Stimulated activated CD4-positive, alpha-beta T cell treated with anti-CD3 and anti-CD28 coated beads, Interleukin-4, amount 100 ng/mL, for 48 hours (primary cell): ENCODE results near the gene EFNA4.
A peak's percentile ranks its signal among the peaks of the same experiment; 100 is the strongest.

Experiments
- DNase-seq, 2 donors: peaks; one replicate each; pipeline ENCODE4 v3.0.0-alpha.2; 2020; ENCODE audit warnings: low read depth in 2 of 2

Gene EFNA4

DNA sequence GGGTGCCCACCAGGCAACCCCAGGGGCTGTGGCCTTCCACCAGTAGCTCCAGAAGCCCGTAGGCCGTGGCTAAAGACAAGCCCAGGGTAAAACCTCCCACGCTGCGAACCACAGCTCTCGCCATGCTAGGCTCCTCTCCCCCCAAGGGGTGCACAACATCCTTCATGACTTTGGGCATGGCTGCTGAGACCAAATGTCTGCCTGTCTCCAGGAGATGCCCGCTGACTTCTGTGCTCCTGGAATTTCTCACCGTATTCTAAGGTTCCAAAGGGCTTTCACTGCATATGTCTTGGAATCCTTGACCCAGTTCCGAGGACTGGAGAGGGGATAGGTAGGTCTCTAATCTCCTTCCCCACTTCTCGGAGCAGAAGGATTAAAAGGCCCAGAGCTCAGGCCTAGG is 30.0 kb upstream of the EFNA4 start, which contains the start of the genes DCST1 and DCST2:
Gene DCST1, plus strand, starts transcription at position 301 of the 400 bp plus-strand sequence. CDS start 213 bp downstream, outside the sequence.
Gene DCST2, minus strand, starts transcription at position 258 of the 400 bp plus-strand sequence. Its CDS starts 80 bp downstream, at position 178.
- DNase-seq = no peak

DNA sequence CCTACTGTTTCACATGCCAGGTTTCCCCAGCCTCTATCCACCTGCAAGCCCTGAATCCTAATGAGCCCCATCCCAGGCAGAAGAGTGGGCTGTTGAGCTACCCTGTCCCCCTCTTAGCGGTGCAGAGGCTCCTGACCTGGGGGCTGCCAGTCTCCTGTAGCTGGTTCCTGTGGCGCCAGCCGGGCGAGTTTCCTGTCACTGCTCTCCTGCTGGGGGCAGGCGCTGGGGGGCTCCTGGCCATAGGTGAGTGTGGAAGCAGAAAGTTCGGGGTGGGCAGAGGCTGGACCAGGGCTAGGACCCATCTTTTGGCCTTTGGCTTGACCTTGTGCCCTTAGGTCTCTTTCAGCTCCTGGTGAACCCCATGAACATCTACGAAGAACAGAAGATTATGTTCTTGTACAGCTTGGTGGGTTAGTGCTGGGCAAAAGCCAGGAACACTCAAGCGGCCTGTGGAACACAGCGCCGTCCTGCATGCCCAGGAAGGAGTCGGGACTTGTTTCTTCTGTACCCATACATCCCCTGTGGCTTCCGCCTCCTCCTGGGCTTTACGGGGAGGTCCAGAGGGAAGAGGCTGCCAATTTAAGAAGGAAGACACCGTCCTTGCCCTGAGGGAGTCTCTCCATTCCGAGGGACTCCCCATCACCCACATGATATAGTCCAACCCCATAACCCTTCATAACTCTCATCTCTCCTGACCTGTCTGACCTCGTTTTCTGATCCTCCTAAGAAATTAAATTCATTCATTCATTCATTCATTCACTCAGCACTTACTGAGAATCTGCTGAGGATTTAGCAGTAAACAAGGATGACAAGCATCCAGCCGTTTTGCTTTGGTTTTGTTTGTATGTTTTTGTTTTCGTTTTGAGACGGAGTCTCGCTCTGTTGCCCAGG is 29.0 kb upstream of the EFNA4 start:
- DNase-seq = no peak

DNA sequence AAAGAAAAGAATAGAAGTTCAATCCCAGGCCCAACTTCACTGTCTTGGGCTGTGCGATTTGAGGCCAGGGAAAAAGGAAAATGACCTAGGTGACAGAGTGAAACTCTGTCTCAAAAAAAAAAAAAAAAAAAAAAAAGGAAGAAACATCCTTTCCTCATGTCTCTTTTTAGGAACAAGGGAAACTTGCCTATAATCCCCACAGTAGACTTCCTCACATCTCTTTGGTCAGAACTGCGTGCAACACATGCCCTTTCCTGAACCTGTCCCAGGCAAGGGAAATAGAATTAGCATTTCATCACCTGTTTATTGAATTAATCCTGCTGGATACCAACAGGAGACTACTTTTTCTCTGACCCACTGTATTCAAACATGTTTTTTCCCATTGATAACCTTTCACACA is 27.6 kb upstream of the EFNA4 start:
- DNase-seq = no peak

DNA sequence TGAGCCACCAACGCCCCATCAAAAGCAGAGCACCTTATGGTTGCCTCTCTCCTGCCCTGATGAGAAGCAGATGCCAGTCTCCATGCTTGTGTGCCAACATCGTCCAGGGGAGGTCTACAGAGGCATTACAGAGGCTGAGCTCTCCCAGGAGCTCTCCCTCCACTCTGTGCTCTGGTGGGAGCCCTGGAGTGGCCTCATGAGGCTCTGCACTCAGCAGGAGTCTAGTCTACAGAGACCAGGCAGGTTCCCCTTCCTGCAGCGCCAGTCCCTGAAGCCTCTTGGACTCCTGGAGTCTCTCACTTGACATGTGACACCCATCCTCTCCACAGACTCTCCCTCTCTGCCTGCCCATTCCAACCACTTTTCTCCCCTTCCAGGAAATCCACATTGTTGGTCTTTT is 26.5 kb upstream of the EFNA4 start:
- DNase-seq = no peak

DNA sequence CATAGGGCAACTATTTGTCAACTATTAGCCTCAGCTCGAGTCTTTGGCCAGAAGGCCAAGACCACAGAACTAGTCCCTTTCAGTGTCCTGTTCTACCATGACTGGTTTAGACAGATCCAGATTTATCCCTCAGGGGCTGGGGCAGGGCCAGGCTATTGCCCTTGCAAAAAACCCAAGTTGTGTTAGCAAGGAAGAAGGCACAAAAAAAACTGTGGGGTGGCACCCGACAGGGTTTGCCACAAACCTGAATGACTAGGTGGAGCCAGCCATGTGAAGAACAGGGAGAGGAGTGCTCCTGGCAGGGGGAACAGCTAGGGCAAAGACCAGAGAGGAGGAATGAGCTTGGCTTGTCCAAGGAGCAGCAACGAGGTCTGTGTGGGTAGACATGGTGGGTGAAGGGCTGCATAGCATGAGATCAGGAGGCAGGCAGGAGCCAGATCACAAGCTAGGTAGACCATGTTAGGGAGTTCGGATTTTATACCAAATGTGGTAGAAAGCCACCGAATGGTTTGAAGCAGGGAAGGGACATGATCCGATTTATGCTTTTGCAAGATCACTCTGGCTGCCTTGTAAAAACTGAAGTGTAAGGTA is 25.6 kb upstream of the EFNA4 start:
- DNase-seq = no peak

DNA sequence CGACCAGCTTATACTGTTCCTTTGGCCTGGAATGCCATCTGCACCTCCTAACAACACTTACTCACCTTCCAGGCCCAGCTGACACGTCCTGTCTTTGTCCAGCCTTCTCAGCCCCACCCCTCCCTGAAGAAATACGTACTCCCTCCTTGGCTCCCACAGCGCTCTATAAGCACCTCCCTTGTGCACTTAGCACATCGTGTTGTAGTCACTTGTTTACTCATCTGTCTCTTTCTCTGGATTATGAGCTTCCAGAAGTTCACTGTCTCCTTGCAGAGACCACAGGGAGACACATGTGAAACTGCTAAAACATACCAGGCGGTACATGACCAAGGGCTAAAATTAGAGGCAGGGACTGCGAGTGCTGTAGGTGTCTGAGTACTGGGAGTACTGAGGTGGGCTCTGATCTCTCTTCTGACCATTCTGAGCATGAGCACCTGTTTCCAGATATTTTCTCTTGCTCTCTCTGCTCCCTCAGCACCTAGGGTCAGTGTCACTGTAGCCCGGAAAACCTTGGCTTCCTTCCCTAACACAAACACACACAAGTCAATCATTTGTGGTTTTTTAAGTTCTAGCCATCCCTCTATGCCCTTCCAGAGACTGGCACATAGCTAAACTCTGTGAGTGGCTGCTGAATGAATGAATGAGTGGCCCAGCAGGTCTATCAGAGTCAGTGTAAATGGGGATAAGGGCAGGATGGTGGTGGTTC is 24.8 kb upstream of the EFNA4 start:
- DNase-seq = no peak

DNA sequence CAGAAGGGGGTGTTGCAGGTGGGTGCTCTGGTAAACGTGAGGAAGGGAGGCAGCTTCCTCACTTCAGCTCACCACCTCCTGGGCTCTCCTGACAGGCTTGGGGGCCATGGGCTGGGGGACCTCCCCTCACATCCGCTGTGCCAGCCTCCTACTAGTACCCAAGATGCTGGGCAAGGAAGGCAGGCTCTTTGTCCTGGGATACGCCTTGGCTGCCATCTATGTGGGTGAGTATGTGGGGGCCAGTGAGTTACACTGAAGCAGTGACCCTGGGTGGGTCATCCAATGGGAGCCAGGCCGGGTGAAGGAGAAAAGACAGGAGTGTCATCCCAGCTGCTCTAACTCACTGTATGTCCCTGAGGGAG is 24.3 kb upstream of the EFNA4 start:
- DNase-seq = no peak

DNA sequence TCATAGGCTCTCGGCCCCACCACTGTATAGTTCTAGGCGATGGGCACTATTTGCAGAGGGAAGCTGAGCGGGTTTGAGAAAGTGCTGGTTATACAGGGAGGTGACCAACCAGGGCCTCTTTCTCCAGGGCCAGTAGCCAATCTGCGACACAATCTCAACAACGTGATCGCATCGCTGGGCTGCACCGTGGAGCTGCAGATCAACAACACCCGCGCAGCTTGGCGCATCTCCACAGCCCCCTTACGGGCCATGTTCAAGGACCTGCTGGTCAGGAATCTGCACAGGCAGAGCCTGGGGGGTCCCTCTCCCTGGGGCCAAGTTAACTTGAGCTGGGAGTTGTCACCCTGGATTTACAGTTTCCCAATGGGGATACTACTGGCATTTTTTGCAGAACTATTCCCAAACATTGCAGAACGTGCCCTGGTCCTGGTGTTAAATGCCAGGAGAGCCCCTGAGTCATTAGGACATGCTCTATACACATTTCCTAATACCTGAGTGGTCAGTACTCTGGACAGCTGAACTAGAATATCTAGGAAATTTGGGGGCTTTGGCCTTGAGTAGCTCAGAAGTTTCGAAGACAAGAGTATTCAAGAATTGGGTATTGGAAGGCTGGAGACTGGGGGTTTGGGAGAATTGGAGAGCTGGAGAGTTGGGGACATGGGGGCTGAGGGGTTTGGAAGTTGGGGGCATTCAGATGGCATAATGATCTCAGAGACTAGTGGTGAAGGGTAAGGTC is 23.0 kb upstream of the EFNA4 start:
- DNase-seq = no peak

DNA sequence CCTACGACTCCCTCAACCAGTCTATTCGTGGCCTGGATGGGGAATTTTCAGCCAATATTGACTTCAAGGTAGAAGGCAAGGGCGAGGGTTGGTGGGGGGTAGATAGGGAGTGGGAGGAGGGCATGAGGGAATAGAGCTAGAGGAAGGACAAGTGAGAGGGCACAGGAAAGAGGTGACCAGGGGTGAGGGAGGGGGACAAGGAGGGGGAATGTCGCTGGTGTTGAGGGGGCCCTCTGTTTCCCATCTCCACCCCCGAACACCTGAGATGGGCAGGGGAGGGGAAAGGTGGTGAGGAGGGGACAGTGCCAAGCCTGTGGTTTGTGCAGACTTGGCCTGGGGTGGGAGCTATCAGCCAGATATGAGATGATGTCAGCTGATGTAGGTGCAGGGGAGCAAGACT is 20.8 kb upstream of the EFNA4 start:
- DNase-seq = no peak

DNA sequence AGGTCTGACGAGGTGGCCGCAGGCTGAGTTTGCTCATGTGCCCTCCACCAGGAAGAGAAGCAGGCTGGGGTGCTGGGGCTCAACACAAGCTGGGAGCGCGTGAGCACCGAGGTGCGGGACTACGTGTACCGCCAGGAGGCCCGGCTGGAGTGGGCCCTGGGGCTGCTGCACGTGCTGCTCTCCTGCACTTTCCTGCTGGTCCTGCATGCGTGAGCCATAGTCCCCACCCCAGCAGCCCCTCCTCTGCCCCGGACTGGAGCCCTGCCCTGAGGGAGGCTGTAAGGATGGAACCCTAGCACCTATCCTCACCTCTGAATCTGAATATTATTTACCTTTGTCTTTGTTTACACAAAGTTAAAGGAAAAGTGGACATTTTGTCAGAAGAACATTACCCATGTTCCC is 20.2 kb upstream of the EFNA4 start:
- no peak for DNase-seq

DNA sequence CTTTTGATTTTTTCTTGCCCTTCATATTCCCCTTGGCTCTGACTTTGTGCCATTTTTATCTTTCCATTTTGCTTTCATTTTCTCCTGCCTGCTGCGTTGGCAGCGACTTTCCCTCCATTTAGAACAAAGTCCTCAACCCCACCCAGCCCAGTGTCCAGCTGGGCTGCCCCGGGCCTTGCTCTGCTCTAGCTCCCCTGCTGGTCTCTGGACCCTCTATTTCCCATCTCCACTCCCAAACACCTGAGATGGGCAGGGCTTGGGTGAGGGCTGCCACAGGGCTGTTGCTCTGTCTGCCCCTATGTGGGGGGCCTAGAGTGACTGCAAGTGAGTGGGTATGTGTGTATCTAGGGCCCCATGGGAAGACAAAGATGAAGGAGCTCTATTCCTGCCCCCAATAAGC is 19.7 kb upstream of the EFNA4 start:
- DNase-seq = no peak

DNA sequence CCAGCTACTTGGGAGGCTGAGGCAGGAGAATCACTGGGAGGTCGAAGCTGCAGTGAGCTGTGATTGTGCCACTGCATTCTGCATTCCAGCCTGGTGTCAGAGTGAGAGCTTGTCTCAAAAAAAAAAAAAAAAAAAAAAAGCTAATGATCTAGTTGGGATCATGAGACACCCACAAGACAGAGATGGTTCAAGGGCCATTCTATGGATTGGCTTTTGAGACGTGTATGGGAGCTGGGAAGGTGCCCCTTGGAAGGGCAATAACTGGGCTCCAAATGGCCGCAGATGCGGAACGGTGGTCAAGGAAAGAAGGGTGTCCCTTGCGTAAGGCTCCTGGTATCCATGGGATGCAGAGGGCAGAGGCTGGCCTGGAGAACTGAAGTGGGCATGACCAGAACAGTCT is 19.2 kb upstream of the EFNA4 start:
- DNase-seq = no peak

DNA sequence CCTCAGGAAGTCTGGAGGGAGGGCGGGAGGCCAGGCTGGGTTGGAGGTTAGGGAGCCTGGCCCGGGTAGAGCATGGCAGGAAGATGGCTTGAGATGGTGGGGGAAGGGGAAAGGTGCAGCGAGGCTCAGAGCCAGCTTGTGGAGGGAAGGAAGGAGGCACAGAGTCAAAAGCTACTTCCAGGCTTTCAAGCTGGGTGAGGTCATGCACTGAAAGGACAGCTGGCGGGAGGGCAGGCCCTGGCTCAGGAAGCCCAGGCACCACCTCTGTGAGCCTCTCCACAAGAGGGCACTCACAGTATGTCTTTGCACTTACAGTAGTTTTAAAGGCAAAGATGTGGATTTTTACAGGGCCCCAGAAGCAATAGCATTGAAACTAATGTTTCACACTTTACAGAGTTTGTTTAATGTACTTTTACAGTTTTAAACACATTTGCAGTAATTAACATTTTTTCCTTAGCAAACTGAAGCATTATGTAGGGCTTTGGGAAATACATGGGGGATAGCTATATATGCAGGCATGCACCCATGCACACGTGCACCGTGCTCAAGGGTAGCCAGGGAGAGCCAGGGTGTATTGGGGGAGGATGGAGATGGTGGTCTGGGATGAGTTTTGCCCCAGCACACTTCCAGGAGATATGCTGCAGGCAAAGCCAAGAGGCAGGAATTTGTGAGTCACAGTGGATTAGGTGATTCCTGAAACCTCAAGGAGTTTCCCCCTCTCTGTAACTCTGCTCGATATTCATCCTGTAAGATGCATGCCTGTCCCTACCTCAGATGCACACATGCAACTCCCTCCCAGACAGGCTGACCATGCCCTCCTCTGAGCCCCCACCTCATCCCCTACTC is 18.5 kb upstream of the EFNA4 start:
- peak in 1 of 2 donors; percentile 45 for DNase-seq

DNA sequence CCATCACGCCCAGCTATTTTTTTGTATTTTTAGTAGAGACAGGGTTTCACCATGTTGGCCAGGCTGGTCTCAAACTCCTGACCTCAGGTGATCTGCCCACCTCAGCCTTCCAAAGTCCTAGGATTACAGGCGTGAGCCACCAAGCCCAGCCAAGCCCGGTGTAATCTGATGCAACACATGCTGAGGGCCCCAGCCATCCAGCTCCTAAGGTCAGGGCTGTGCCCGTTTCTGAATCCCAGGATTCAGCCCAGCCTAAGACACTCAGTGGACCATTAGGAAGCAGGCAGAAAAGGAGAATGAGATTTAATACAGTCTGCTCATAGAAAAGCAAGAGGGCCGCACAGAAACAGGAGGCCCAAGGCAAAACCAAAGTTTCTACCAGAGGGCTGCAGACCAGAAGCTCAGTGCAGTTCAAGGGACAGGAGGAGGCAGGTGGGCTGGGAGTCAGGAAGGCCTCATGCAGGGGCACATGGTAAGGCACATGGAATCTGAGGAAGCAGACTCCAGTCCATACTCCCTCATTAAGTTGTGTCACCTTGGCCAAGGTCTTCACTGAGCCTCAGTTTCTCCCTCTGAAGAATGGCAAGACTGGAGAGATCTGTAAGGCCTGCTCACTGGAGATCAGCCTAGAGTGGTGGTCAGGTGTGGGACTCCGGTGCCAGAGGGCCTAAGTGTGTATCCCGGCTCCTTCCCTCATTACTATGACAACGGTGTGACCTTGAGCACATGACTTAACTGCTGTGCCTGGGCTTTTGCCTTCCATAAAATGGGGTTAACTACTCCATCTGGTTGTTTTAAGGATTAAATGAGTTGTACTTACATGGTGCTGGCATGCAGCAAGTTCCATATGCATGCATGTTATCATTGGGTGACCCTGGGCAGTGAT is 14.8 kb upstream of the EFNA4 start:
- no peak for DNase-seq

DNA sequence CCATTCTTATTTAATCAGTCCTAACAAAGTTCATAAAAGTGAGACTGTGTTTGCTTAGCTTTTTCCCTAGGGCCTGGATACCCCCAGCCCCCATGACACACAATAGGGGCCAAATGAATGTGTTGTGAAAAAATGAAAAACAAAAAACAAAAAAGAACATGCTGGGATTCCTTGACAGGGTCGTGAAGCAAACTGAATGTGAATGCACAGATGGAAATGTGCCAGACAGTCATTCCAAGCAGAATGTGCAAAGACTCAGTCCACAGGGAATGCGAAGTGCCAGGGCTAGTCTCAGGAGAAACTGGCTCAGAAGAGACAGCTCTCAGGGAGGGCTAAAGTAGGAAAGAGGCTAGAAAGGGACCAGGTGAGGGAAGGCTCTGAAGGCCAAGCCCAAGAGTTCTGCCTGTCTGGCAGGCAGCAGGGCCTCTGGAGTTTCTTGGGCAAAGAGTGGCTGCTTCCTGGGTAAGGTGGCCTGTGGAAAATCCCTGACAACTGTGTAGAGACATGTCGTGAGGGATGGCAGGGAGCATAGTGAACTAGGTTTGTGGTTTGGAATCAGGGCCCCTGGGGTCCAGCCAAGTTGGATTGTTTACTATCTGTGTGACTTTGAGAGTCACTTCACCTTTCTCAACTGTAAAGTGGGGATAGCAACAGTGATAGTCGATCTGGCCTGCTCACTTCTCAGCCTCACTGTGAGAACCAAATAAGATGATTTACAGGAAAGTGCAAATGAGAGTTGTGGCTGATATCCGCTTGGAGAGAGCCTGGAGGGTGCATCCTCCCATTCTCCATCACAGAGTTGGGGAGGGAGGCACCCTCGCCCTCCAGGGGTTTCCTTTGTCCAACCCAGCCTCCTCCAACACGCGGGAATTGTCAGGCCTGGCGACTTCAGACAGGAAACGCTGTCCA is 13.6 kb upstream of the EFNA4 start:
- no peak for DNase-seq

DNA sequence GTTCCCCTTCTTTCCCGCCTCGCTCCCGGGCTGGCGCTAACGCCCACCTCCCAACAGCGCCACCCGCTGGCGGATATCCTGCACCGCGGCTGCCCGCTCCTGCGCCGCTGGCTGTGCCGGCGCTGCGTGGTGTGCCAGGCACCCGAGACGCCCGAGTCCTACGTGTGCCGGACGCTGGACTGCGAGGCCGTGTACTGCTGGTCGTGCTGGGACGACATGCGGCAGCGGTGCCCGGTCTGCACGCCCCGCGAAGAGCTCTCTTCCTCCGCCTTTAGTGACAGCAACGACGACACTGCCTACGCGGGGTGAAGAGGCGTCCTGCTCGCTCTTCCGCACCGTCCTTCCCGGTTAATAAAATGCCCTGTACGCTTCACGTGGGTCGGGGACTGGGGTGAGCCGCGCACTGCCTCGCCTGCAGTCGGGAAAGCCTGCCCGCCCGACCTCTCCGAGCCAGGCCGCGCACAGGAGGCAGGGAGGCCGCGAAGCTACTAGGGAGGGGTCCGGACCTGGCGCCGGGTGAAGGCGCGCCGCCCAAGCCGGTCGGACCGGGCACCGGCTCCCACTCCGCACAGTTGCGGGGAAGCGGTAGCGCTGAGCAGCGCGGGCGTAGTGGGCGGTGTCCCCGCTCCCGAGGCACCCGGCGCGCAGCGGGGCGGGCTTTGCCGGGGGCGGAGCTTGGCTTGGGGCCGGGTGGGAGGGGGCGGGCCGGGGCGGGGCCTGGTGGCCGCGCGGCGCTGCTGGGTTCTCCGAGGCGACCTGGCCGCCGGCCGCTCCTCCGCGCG is 12.8 kb upstream of the EFNA4 start, which contains the start of gene ADAM15:
Gene ADAM15, plus strand, starts transcription at position 757 of the 782 bp plus-strand sequence. CDS start 71 bp downstream, outside the sequence.
- DNase-seq = peak; percentile 73 to 77

DNA sequence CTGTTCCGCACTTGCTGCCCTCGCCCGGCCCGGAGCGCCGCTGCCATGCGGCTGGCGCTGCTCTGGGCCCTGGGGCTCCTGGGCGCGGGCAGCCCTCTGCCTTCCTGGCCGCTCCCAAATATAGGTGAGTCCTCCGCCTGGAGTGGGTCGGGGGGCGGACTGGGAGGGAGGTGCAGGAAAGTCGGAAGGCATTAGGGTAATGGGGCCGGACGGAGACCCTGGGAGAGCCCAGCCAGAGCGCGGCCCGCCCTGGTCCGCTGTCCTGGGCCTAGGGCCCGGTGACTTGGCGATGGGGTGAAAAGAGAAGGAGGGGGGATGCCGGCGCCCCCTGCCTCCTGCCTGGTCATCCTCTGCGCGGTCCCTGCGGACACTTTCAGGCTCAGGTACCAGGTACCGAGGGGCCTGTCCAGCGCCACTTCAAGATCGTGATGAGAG is 12.2 kb upstream of the EFNA4 start:
- no peak for DNase-seq
